Breast epithelium (tissue), 3 donors: ENCODE data around the gene THAP6.
"Not testable (repeated sequence)": the region's sequence is repeated elsewhere in the genome, so short reads cannot be mapped to it uniquely, and the experiment has no call there.

Experiments used
- POLR2A ChIP-seq: fragments of 450-650 bp; IDR thresholded peaks from one replicate; pipeline ENCODE4 v1.6.1; 2016; ENCODE audit warnings: antibody characterized with exemption, mild to moderate bottlenecking, moderate library complexity
- TF ChIP-seq, protein P1 (sequence below), 3 donors: fragments of 450-650 bp; IDR thresholded peaks; one replicate each; pipeline ENCODE4 v1.5.1; 2016 to 2017; ENCODE audit warnings: antibody characterized with exemption in 3 of 3, mild to moderate bottlenecking in 3 of 3, moderate library complexity in 3 of 3

DNA sequence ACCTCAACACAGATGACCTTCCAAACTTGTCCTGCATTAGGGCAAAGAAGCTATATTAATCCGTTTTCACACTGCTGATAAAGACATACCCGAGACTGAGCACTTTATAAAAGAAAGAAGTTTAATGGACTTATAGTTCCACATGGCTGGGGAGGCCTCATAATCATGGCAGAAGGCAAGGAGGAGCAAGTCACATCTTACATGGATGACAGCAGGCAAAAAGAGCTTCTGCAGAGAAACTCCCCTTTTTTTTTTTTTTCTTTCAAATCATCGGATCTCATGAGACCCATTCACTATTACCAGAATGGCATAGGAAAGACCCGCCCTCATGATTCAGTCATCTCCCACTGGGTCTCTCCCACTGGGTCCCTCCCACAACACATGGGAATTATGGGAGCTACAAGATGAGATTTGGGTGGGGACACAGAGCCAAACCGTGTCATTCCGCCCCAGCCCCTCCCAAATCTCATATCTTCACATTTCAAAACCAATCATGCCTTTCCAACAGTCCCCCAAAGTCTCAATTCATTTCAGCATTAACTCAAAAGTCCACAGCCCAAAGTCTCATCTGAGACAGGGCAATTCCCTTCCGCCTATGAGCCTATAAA lies 17.4 kb downstream of the THAP6 start:
- TF ChIP-seq, protein P1, sequence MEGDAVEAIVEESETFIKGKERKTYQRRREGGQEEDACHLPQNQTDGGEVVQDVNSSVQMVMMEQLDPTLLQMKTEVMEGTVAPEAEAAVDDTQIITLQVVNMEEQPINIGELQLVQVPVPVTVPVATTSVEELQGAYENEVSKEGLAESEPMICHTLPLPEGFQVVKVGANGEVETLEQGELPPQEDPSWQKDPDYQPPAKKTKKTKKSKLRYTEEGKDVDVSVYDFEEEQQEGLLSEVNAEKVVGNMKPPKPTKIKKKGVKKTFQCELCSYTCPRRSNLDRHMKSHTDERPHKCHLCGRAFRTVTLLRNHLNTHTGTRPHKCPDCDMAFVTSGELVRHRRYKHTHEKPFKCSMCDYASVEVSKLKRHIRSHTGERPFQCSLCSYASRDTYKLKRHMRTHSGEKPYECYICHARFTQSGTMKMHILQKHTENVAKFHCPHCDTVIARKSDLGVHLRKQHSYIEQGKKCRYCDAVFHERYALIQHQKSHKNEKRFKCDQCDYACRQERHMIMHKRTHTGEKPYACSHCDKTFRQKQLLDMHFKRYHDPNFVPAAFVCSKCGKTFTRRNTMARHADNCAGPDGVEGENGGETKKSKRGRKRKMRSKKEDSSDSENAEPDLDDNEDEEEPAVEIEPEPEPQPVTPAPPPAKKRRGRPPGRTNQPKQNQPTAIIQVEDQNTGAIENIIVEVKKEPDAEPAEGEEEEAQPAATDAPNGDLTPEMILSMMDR (IDR thresholded peaks at IDR 0.05), result not testable (repeated sequence)
- not testable (repeated sequence) for TF ChIP-seq POLR2A
